NCI-H748 treated with DMSO at 0.1 percent for 48 hours (cell line): ENCODE results near the gene LBH.

ENCODE experiments used
- DNase-seq: peaks from one replicate; lab custom pipeline; 2025; lab: John Stamatoyannopoulos, UW

LBH gene

GRCh38 chr2:30306522-30306921 lies 75.2 kb downstream of the LBH start:
- DNase-seq, result no peak

- no peak for DNase-seq
Observed at GRCh38 chr2:30308280-30308679, 76.9 kb downstream of the LBH start.
